ENCODE results near the gene CETN1. TPM values are rescaled to one million over a fixed set of nuclear protein-coding genes. Genes with fewer than 3 reads are reported as not detected.

Gene CETN1
- total and polyA plus RNA-seq, 2 donors (not counting 1 experiment from before 2014, with no cell fraction given), result not detected

DNA sequence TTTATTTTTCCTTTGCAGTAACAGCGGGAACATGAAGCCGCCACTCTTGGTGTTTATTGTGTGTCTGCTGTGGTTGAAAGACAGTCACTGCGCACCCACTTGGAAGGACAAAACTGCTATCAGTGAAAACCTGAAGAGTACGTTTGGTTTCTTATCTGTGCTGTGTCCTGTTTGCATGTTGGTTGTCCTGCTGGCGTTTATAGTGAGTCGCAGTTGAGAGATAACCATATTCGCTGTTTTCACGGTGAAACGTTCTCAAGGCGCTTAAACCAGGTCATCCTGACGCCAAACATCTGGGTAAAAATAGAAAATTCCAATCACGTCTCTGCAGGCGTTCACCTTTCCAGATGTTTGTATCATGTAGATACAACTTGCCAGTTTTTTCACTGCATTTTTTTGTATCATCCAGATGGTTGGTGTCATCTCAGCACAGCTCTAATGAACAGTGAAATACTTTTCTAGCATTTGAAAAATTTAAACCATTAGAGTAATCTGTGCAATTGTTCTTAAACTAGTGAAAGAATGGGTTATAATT lies 37.9 kb downstream of the CETN1 start:
- Histone ChIP-seq H2AFZ (ENCODE audit: insufficient read depth, low read depth, low read length, poor library complexity, severe bottlenecking) (no peak overlapping the region), H3K36me3 (replicated peaks in 1 of 2; ENCODE audit: control extremely low read depth in 1 of 2, control insufficient read depth in 1 of 2, extremely low read depth in 1 of 2, insufficient read depth in 2 of 2, low read length in 1 of 2) (no peaks in the 10 kb centered on the region), H3K4me2 (replicated peaks; ENCODE audit: low read depth, low read length, poor library complexity, severe bottlenecking) (no peak overlapping the region), H3K27me3 (replicated peaks in 1 of 4; ENCODE audit: control extremely low read depth in 1 of 4, control insufficient read depth in 3 of 4, insufficient read depth in 4 of 4, low read length in 3 of 4) (peaks cover 0 to 2% (median 0%) of the 10 kb centered on the region in 4 experiments), H3K4me1 (ENCODE audit: control insufficient read depth in 2 of 2, insufficient read depth in 2 of 2, low read length in 2 of 2) (no peaks in the 10 kb centered on the region), H3K27ac (ENCODE audit: low read length in 2 of 2) (no peak overlapping the region), H3K79me2 (ENCODE audit: control insufficient read depth, insufficient read depth, low read length) (no peaks in the 10 kb centered on the region), H4K20me1 (ENCODE audit: control insufficient read depth, insufficient read depth, low read length, poor library complexity, severe bottlenecking) (no peaks in the 10 kb centered on the region), H3K9me3 (ENCODE audit: control extremely low read depth in 1 of 3, control insufficient read depth in 2 of 3, insufficient read depth in 1 of 3, low read length in 2 of 3) (peaks cover 0 to 1% (median 0%) of the 10 kb centered on the region in 3 donors), H3K4me3 (ENCODE audit: control extremely low read depth in 1 of 5, extremely low read depth in 1 of 5, insufficient read depth in 1 of 5, low read depth in 2 of 5, low read length in 4 of 5) (no peak overlapping the region), H3K9ac (ENCODE audit: low read length) (no peak overlapping the region)
- ChIA-PET CTCF (interaction anchor here (1.0 to 1.3 kb wide), 2 partner anchors 213 to 221 kb away, joined by 4 to 5 read pairs; no protein-coding TSS in a partner anchor), POLR2A (no interaction called here)
- TF ChIP-seq, protein P1, sequence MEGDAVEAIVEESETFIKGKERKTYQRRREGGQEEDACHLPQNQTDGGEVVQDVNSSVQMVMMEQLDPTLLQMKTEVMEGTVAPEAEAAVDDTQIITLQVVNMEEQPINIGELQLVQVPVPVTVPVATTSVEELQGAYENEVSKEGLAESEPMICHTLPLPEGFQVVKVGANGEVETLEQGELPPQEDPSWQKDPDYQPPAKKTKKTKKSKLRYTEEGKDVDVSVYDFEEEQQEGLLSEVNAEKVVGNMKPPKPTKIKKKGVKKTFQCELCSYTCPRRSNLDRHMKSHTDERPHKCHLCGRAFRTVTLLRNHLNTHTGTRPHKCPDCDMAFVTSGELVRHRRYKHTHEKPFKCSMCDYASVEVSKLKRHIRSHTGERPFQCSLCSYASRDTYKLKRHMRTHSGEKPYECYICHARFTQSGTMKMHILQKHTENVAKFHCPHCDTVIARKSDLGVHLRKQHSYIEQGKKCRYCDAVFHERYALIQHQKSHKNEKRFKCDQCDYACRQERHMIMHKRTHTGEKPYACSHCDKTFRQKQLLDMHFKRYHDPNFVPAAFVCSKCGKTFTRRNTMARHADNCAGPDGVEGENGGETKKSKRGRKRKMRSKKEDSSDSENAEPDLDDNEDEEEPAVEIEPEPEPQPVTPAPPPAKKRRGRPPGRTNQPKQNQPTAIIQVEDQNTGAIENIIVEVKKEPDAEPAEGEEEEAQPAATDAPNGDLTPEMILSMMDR (IDR thresholded peaks at IDR 0.05), result no peak
- TF ChIP-seq EZH2 (IDR thresholded peaks at IDR 0.05; ENCODE audit: borderline replicate concordance, insufficient read depth, low read depth, low read length, poor library complexity, severe bottlenecking), result no peak
- Mint-ChIP-seq H3K4me1 (peaks cover 3% of the 10 kb centered on the region), H3K9me3 (ENCODE audit: insufficient read depth) (no peaks in the 10 kb centered on the region), H3K4me3 (no peak overlapping the region), H3K27me3 (peaks cover 7% of the 10 kb centered on the region), H3K27ac (no peak overlapping the region)
- no peak for DNase-seq
- ATAC-seq (ENCODE audit: low read depth), result no peak
- intact Hi-C loops (cut with micrococcal nuclease), result no loop called here
- 90% methylated on average over 12 of the region's 13 CpGs for WGBS (ENCODE audit: insufficient coverage)

DNA sequence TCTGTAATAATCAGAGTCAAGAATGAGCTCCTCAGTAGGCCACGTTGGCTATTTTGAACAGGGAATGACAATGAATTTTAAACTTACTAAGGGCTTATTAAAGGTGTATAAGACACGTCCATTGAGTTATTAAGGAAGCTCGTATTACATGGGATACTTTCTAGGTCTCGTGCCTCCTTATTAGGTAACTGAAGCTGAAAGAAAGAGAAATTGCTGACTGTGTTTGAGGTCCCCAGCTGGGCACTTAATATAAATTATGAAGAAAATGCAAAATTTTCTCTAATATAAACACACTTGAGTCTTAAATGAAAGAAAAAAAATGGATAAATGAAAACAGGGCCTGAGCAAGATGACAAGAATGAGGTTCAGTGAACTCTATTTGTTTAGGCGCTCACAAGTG lies 38.4 kb downstream of the CETN1 start:
- H3K36me3 ChIP-seq (replicated peaks in 1 of 2; ENCODE audit: control extremely low read depth in 1 of 2, control insufficient read depth in 1 of 2, extremely low read depth in 1 of 2, insufficient read depth in 2 of 2, low read length in 1 of 2), result no peaks in the 10 kb centered on the region
- H3K9me3 ChIP-seq (ENCODE audit: control extremely low read depth in 1 of 3, control insufficient read depth in 2 of 3, insufficient read depth in 1 of 3, low read length in 2 of 3), result peaks cover 0 to 1% (median 0%) of the 10 kb centered on the region in 3 donors
- TF ChIP-seq EZH2 (IDR thresholded peaks at IDR 0.05; ENCODE audit: borderline replicate concordance, insufficient read depth, low read depth, low read length, poor library complexity, severe bottlenecking), result no peak
- TF ChIP-seq, protein P1 (IDR thresholded peaks at IDR 0.05), result no peak
- no peaks in the 10 kb centered on the region for H3K79me2 ChIP-seq (ENCODE audit: control insufficient read depth, insufficient read depth, low read length)
- no peaks in the 10 kb centered on the region for H3K4me1 ChIP-seq (ENCODE audit: control insufficient read depth in 2 of 2, insufficient read depth in 2 of 2, low read length in 2 of 2)
- ChIA-PET CTCF (interaction anchor here (1.0 to 1.3 kb wide), 2 partner anchors 212 to 221 kb away, joined by 4 to 5 read pairs; no protein-coding TSS in a partner anchor), POLR2A (no interaction called here)
- intact Hi-C loops (cut with micrococcal nuclease), result no loop called here
- H3K9ac ChIP-seq (ENCODE audit: low read length), result no peak overlapping the region
- no peak overlapping the region for H3K4me3 ChIP-seq (ENCODE audit: control extremely low read depth in 1 of 5, extremely low read depth in 1 of 5, insufficient read depth in 1 of 5, low read depth in 2 of 5, low read length in 4 of 5)
- WGBS (ENCODE audit: insufficient coverage), result 97% methylated on average over 5 of the region's 5 CpGs
- H3K4me2 ChIP-seq (replicated peaks; ENCODE audit: low read depth, low read length, poor library complexity, severe bottlenecking), result no peak overlapping the region
- H4K20me1 ChIP-seq (ENCODE audit: control insufficient read depth, insufficient read depth, low read length, poor library complexity, severe bottlenecking), result no peaks in the 10 kb centered on the region
- H3K4me1 Mint-ChIP-seq, result peaks cover 3% of the 10 kb centered on the region
- peaks cover 8% of the 10 kb centered on the region for H3K27me3 Mint-ChIP-seq
- DNase-seq (no peak), ATAC-seq (ENCODE audit: low read depth) (no peak)
- no peak overlapping the region for H2AFZ ChIP-seq (ENCODE audit: insufficient read depth, low read depth, low read length, poor library complexity, severe bottlenecking)
- H3K27ac Mint-ChIP-seq, result no peak overlapping the region
- peaks cover 0 to 2% (median 0%) of the 10 kb centered on the region in 4 experiments for H3K27me3 ChIP-seq (replicated peaks in 1 of 4; ENCODE audit: control extremely low read depth in 1 of 4, control insufficient read depth in 3 of 4, insufficient read depth in 4 of 4, low read length in 3 of 4)
- H3K4me3 Mint-ChIP-seq, result no peak overlapping the region
- no peak overlapping the region for H3K27ac ChIP-seq (ENCODE audit: low read length in 2 of 2)
- no peaks in the 10 kb centered on the region for H3K9me3 Mint-ChIP-seq (ENCODE audit: insufficient read depth)
